ENCODE results near the gene SLC38A6. TPM values are rescaled to one million over a fixed set of nuclear protein-coding genes. Genes with fewer than 3 reads are reported as not detected.

Gene SLC38A6
- total RNA-seq, 1 donor from 2014 or later: 5.3 TPM

- DNase-seq (no peak), ATAC-seq (no peak)
- intact Hi-C loops (cut with micrococcal nuclease): no loop called here
Measured at GRCh38 chr14:60974090-60974651, 6.9 kb upstream of the SLC38A6 start.

- no peak for DNase-seq
- no peak for ATAC-seq
- intact Hi-C loops (cut with micrococcal nuclease): no loop called here
Measured at GRCh38 chr14:60975551-60975950, 5.5 kb upstream of the SLC38A6 start.

- DNase-seq (no peak), ATAC-seq (no peak)
- intact Hi-C loops (cut with micrococcal nuclease): no loop called here
Measured at GRCh38 chr14:60977847-60978246, 3.2 kb upstream of the SLC38A6 start.

- ATAC-seq (peak; percentile 24), DNase-seq (no peak)
- intact Hi-C loops (cut with micrococcal nuclease): no loop called here
Measured at GRCh38 chr14:60981633-60982455, 799 bp downstream of the SLC38A6 start.

- intact Hi-C loops (cut with micrococcal nuclease): no loop called here
- no peak for DNase-seq
- ATAC-seq: no peak
Measured at GRCh38 chr14:60984196-60984595, 3.2 kb downstream of the SLC38A6 start.

GRCh38 chr14:60986500-60986899, 5.5 kb downstream of the SLC38A6 start:
- no peak for ATAC-seq
- no peak for DNase-seq
- intact Hi-C loops (cut with micrococcal nuclease): no loop called here

GRCh38 chr14:60989599-60989998, 8.6 kb downstream of the SLC38A6 start:
- DNase-seq: no peak
- intact Hi-C loops (cut with micrococcal nuclease): no loop called here
- ATAC-seq: no peak

- intact Hi-C loops (cut with micrococcal nuclease): no loop called here
- ATAC-seq (no peak), DNase-seq (no peak)
Measured at GRCh38 chr14:60998617-60999016, 17.6 kb downstream of the SLC38A6 start.

- intact Hi-C loops (cut with micrococcal nuclease): no loop called here
- no peak for DNase-seq
- no peak for ATAC-seq
Measured at GRCh38 chr14:60999536-60999935, 18.5 kb downstream of the SLC38A6 start.

GRCh38 chr14:61003571-61003970, 22.5 kb downstream of the SLC38A6 start:
- intact Hi-C loops (cut with micrococcal nuclease): no loop called here
- ATAC-seq (no peak), DNase-seq (no peak)

- intact Hi-C loops (cut with micrococcal nuclease): no loop called here
- ATAC-seq: no peak
- DNase-seq: no peak
Measured at GRCh38 chr14:61019537-61019936, 38.5 kb downstream of the SLC38A6 start.

- peak; percentile 47 for ATAC-seq
- intact Hi-C loops (cut with micrococcal nuclease): loop anchor here (2.0 kb wide), 1 partner anchor 397 kb away; no protein-coding TSS in a partner anchor
- peak; percentile 44 for DNase-seq
Measured at GRCh38 chr14:61025251-61026223, 44.5 kb downstream of the SLC38A6 start.

GRCh38 chr14:61026526-61026925, 45.5 kb downstream of the SLC38A6 start:
- no peak for DNase-seq
- intact Hi-C loops (cut with micrococcal nuclease): no loop called here
- no peak for ATAC-seq

GRCh38 chr14:61031026-61031425, 50.0 kb downstream of the SLC38A6 start:
- intact Hi-C loops (cut with micrococcal nuclease): no loop called here
- DNase-seq: no peak
- ATAC-seq: no peak

- intact Hi-C loops (cut with micrococcal nuclease): no loop called here
Measured at GRCh38 chr14:61033054-61033453, 52.0 kb downstream of the SLC38A6 start.

GRCh38 chr14:61033855-61034254, 52.8 kb downstream of the SLC38A6 start:
- DNase-seq: no peak
- intact Hi-C loops (cut with micrococcal nuclease): no loop called here
- ATAC-seq: no peak

More at GRCh38 chr14:61033054-61033453, 52.0 kb downstream of the SLC38A6 start:
- no peak for DNase-seq
- no peak for ATAC-seq

GRCh38 chr14:61034416-61035120, 53.5 kb downstream of the SLC38A6 start:
- DNase-seq (no peak), ATAC-seq (no peak)
- intact Hi-C loops (cut with micrococcal nuclease): no loop called here

- ATAC-seq (no peak), DNase-seq (no peak)
- intact Hi-C loops (cut with micrococcal nuclease): no loop called here
Measured at GRCh38 chr14:61037215-61037614, 56.2 kb downstream of the SLC38A6 start.

GRCh38 chr14:61041704-61042103, 60.7 kb downstream of the SLC38A6 start:
- intact Hi-C loops (cut with micrococcal nuclease): no loop called here
- DNase-seq (no peak), ATAC-seq (no peak)

All from left ventricle myocardium superior (tissue), 1 donor.